Smooth muscle cell of trachea (primary cell): ENCODE results near the gene NAIF1. TPM values are rescaled to one million over a fixed set of nuclear protein-coding genes. Genes with fewer than 3 reads are reported as not detected.

Experiments used
- total RNA-seq: library from RNA; depleted of rRNA; stranded (reverse); fragments of >200 nt; gene quantifications from 2 replicates; pipeline ENCODE4 v1.2.1, GENCODE V29; 2014

NAIF1 gene, protein sequence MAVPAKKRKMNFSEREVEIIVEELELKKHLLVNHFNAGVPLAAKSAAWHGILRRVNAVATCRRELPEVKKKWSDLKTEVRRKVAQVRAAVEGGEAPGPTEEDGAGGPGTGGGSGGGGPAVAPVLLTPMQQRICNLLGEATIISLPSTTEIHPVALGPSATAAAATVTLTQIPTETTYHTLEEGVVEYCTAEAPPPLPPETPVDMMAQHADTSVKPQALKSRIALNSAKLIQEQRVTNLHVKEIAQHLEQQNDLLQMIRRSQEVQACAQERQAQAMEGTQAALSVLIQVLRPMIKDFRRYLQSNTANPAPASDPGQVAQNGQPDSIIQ
- total RNA-seq: 14.2 and 14.3 TPM in 2 replicates

DNA sequence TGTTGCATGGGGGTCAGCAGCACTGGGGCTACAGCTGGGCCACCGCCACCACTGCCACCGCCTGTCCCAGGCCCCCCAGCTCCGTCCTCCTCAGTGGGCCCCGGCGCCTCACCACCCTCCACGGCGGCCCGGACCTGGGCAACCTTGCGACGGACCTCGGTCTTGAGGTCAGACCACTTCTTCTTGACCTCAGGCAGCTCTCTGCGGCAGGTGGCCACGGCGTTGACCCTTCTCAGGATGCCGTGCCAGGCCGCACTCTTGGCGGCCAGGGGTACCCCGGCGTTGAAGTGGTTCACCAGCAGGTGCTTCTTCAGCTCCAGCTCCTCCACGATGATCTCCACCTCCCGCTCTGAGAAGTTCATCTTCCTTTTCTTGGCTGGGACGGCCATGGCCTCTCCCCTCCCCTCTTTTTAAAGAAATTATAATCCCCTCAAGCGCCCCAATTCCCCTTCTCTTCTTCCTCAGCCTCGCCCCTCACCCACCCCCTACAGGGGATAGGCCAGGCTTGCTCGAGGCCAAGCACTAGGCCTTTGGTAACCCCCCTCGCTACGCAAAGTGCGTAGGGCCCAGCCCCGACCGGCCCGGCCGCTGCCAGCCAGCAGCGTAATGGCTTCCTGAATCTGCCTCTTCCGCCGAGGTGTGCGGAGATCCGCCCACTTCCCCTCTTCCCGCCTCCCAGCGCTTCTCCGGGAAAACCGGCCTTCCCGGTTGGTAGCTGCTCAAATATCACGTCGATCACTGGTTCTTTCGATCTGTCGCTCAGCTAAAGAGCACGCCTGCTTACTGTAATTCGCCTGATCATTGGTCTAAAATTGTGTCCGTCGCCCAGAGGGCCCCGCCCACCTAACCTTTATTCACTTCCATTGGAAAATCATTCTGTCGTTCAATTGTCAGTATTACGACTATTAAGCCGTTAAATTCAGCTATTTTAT lies at the start of gene NAIF1:
Gene NAIF1, minus strand, starts transcription at position 608 of the 932 bp plus-strand sequence. Its CDS starts 219 bp downstream, at position 389.

DNA sequence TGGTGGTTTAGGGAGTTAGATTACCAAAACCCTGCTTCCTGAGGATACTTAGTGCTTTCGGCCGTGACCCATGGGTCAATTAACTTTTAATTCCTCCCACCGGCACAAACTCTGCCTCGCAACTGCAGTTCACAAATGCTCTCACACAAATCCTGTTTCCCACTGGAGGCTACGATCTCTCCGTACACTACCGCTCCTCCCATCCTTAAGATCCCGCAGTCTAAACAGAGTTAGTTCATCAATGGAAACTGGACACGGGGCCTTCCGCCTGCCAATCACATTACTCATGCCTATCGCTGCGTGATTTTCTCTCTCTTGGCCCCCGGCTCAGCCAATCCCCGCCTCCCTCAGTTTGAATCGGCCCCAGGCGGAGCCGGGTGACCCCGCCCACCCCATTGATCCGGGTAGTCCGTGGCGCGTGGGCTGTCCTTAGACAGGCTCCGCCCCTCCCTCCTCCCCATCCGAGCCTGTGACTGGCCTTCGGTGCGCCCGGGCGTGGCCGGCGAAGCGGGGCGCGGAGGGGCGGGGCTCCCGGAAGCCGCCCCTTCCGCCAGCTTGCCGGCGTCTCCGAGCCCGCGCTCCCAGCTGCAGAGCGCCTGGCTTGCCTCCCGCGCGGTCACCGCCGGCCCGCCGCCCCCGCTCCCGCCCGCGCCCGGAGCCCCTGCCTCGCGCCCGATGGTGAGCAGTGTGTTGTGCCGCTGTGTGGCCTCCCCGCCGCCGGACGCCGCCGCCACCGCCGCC lies 695 bp upstream of the NAIF1 start, which contains the start of gene SLC25A25:
Gene SLC25A25, plus strand, starts transcription at position 588 of the 741 bp plus-strand sequence. Its CDS starts 88 bp downstream, at position 676.

Other genes with a start within 250 kb of the NAIF1 start
- 36.8 and 37.1 TPM in 2 replicates for gene ENG, start 212.7 kb downstream of the NAIF1 start, total RNA-seq
- 51.9 and 85.0 TPM in 2 replicates for gene AK1, start 189.6 kb downstream of the NAIF1 start, total RNA-seq
- gene ST6GALNAC6, start 167.7 kb downstream of the NAIF1 start, total RNA-seq: 47.7 and 90.0 TPM in 2 replicates
- gene ST6GALNAC4, start 150.3 kb downstream of the NAIF1 start, total RNA-seq: 18.9 and 38.7 TPM in 2 replicates
- 3.3 and 6.1 TPM in 2 replicates for gene PIP5KL1, start 136.5 kb downstream of the NAIF1 start, total RNA-seq
- gene DPM2, start 129.5 kb downstream of the NAIF1 start, total RNA-seq: 9.6 and 11.9 TPM in 2 replicates
- 12.9 and 15.4 TPM in 2 replicates for gene EEIG1, start 86.3 kb downstream of the NAIF1 start, total RNA-seq
- 25.5 and 29.7 TPM in 2 replicates for gene SLC25A25, start 912 bp upstream of the NAIF1 start, total RNA-seq
- 62.0 and 63.5 TPM in 2 replicates for gene PTGES2, start 60.4 kb upstream of the NAIF1 start, total RNA-seq
- gene LCN2, start 82.1 kb upstream of the NAIF1 start, total RNA-seq: not detected in 2 replicates
- 31.0 and 55.7 TPM in 2 replicates for gene BBLN, start 92.9 kb upstream of the NAIF1 start, total RNA-seq
- 35.6 and 42.7 TPM in 2 replicates for gene CIZ1, start 124.3 kb upstream of the NAIF1 start, total RNA-seq
- 83.0 and 86.0 TPM in 2 replicates for gene DNM1, start 136.1 kb upstream of the NAIF1 start, total RNA-seq
- 114 and 127 TPM in 2 replicates for gene GOLGA2, start 208.7 kb upstream of the NAIF1 start, total RNA-seq
- 44.3 and 46.5 TPM in 2 replicates for gene SWI5, start 209.0 kb upstream of the NAIF1 start, total RNA-seq